Measurements from ENCODE around the gene IQCH.

DNA sequence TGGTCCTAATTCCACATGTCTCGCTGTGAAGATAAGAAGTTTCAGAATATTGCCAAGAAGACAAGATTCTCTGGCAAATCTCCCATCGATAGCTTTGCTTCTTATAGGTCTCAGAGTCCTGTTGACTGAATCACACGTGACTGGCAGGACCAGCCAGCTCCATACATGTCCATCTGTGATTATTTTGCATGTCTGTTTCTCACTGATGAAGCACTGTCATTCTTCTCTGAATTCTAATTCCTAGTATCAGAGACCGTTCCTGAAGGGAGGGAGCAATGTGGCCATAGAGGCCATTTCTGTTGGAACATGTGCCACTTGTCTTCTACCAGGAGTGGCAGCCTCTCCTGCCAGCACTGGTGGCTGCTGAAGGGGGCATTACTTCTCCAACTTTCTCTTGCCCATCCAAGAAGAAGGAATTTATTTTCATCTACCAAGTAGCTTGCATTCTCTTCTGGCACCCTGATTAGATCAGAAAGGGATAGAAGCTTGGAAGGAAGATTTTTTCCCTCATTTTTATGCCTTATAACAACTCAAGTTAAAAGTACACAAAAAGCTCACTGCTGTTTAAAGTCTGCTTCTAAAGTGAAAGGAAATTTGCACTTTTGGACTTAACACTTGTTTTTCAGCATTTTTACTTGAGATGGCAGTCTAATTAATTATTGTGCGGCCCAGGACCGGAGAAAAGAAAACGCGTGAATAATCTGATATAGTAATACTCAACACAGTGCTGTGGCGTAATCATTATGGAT, 115.8 kb downstream of the IQCH start:
- TF ChIP-seq, protein P1, sequence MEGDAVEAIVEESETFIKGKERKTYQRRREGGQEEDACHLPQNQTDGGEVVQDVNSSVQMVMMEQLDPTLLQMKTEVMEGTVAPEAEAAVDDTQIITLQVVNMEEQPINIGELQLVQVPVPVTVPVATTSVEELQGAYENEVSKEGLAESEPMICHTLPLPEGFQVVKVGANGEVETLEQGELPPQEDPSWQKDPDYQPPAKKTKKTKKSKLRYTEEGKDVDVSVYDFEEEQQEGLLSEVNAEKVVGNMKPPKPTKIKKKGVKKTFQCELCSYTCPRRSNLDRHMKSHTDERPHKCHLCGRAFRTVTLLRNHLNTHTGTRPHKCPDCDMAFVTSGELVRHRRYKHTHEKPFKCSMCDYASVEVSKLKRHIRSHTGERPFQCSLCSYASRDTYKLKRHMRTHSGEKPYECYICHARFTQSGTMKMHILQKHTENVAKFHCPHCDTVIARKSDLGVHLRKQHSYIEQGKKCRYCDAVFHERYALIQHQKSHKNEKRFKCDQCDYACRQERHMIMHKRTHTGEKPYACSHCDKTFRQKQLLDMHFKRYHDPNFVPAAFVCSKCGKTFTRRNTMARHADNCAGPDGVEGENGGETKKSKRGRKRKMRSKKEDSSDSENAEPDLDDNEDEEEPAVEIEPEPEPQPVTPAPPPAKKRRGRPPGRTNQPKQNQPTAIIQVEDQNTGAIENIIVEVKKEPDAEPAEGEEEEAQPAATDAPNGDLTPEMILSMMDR (conservative IDR thresholded peaks at IDR 0.05; ENCODE audit: low read depth, low read length) = no peak
- TF ChIP-seq EZH2phosphoT487 (IDR thresholded peaks at IDR 0.05; ENCODE audit: borderline replicate concordance, low read length) = no peak

Data from PC-3 (cell line).